GM19193 (cell line): ENCODE results near the gene TSGA10IP.

ENCODE experiments used
- POLR2A ChIP-seq: IDR thresholded peaks from 4 replicates; pipeline ENCODE4 v1.6.1; 2011; ENCODE audit not compliant: insufficient read depth, insufficient read length; ENCODE audit errors: extremely low read depth

Gene TSGA10IP

GRCh38 chr11:66002648-66003225, 57.5 kb downstream of the TSGA10IP start:
- TF ChIP-seq POLR2A = no peak

DNA sequence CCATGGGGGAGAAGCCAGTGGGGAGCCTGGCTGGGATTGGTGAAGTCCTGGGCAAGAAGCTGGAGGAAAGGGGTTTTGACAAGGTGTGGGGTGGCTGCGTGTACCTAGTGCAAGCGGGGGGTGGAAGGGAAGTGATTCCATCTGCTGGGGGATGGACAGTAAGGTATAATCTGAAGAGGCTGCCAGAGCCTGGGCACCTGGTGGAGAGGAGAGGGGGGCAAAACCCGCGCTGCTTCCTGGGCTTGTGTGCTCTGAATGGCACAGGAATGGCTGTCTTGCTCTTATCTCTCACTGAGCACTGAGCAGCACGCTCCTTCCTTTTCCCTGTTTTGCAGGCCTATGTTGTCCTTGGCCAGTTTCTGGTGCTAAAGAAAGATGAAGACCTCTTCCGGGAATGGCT, 58.0 kb downstream of the TSGA10IP start:
- TF ChIP-seq POLR2A = no peak

- no peak for TF ChIP-seq POLR2A
Measured at GRCh38 chr11:66004186-66004585, 58.9 kb downstream of the TSGA10IP start.

DNA sequence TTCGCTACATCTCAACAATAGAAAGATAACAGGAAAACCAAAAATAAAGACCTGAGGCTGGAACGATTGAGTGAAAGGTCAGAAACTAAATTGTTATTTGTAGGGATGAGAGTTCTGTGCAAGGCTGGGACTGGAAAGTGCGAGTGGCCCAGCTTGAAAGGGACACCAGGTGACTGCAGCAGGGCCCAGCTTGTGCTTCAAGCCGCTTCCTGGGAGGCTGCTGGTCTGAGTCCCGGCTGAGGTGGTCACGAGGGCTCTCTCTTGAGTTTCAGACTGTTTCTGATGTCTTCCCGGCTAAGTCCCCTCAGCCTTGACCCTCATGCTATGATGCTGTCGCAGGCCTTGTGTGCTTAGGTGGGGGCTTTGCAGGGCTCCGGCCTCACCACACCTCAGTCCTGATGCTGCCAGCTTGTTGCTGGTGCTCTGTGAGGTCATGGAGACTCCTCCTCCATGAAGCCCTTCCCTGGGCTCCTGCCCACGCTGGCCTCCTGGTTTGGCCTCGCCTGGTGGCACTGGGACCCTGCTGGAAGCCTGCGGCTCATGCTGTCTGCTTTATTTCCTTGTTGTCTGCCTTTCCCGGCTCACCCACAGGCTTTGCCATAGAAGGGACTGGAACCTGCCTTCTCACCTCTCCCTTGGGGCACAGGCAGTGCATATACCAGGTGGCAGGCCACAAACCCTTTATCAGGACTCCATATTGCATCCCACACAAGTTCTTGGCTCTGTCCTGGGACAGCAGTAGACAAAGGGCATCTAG, 61.0 kb downstream of the TSGA10IP start:
- no peak for TF ChIP-seq POLR2A

- TF ChIP-seq POLR2A = peak; percentile 5
Measured at GRCh38 chr11:66006891-66007176, 61.6 kb downstream of the TSGA10IP start.

- TF ChIP-seq POLR2A = no peak
Measured at GRCh38 chr11:66007201-66007634, 61.9 kb downstream of the TSGA10IP start.

GRCh38 chr11:66008095-66008467, 62.8 kb downstream of the TSGA10IP start:
- TF ChIP-seq POLR2A = no peak

- TF ChIP-seq POLR2A = no peak
Measured at GRCh38 chr11:66008468-66009101, 63.3 kb downstream of the TSGA10IP start.
